ENCODE measurements around the gene DTL.

DTL gene

DNA sequence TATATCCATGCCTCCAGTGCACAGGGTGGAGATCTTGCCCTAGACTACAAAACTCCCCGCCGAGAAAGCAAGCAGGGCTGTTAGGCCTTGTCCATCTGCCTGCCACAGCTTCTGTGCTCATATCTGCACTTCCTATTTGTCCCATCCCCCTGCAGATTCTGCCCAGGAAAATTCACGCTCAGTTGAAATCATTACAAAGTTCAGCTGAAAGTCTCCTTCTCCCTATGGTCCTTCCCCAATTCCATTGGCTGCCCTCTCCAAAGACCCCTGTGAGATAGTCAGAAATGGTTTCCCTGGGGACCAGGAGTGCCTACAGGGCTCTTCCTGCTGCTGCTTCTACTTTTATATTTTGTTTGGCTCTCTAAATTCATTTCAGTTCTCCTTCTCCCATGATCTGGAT is 63.2 kb downstream of the DTL start:
- no peak for DNase-seq

DNA sequence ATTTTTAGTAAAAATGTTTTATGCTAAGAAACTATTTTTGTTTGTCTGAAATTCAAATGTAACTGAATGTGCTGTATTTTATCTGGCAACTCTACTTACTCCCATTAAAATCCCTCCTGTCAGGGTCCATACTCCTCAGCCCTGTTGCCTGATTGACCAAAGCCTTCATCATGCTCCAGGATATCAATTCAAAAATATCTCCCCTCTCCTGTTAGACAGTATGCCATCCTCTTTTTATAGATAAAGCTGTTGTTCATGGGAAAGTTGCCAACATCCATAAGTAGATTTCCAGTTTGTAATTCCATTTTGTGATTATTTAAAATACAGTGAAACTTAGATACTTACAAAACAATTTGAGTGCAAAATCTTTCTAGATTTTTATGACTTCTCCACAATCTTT is 65.7 kb downstream of the DTL start:
- DNase-seq = no peak

DNA sequence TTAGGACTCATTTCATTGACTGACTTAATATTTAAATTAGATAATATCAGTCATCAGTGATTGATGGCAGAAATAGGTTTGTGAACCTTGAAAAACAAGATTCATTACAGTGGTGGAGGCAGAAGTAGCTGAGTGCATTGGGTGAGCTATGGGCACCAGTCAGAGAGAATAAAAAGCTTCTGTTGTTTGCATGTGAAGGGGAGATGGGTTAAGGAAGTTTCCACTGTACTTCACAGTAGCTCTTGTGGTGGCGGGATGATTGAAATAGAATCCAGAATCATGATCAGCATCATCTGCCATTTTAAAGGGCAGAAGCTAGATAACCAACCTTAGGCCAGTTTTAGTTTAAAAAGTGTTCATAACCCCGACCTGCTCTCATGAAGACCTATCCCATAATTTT is 66.2 kb downstream of the DTL start:
- no peak for DNase-seq

DNA sequence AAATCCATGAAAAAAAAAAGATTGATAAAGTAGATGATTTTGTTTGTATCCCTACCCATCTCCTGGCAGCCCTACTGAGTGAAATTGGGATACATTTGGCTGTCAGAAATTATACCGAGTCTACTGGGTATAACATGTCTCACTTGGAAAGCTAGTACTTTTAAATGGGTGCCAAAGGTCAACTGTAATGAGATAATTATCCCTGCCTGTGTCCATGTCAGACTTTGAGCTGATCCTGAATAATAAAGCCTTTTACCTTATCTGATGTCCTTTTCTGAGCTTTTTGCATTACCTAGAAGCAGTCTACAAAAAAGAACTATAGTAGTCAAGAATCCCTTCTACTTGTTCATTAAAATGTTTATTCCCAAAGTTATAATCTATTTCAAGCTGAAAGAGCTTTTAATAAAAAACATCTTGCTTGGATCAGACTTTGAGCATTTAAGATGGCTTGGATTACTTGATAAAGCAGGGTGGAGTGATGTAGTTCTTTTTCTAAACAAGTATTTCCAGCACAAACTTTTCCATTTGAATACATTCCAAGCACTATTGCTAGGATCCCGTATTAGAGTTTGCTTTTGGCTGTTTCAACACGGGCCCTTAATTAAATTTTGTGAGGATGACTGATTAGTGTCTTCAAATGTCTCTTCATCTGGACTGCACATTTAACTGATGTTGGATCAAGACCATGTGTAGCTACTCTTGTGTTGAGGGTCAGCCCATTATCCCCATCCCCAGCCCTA is 69.2 kb downstream of the DTL start:
- DNase-seq = no peak

GRCh38 chr1:212106286-212106792 is 70.8 kb downstream of the DTL start:
- no peak for DNase-seq

DNA sequence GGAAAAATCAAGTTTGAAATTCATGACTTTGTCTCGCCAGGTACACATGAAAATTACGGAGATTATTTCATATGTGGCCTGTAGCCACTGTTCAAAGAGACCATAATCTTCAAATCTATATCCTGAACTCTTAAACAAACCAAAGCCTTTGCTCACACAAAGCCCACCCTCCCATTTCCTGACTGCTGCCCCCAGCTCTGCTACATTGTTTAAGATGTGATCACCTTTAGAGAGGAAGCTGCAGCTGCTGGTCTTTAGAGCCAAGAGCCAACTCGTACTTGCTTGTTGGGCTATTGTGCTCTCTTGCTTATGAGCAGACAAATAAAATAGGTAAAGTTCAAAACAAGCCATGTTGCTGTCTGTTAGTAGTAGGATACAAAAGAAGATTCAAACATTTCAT is 71.9 kb downstream of the DTL start:
- no peak for DNase-seq

- DNase-seq = no peak
These were observed 72.6 kb downstream of the DTL start for GRCh38 chr1:212108187-212108586.

GRCh38 chr1:212108981-212109380 is 73.4 kb downstream of the DTL start:
- DNase-seq = no peak

DNA sequence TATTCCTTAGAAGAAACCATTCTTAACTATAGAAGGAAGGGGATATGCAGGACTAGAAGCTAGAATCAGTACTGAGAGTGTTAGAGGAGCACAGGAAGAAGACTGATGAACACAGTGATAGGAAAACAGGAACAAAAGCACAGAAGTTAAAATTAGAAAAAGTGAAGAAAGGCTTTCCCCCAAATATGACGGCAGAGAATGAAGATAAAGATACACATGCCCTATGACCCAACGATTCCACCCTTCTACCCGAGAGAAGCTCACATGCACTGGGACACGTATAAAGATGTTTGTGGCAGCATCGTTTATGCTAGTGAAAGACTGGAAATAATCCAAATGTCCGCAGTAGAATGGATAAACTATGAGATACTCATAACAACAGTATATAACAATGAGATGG is 74.2 kb downstream of the DTL start:
- no peak for DNase-seq

DNA sequence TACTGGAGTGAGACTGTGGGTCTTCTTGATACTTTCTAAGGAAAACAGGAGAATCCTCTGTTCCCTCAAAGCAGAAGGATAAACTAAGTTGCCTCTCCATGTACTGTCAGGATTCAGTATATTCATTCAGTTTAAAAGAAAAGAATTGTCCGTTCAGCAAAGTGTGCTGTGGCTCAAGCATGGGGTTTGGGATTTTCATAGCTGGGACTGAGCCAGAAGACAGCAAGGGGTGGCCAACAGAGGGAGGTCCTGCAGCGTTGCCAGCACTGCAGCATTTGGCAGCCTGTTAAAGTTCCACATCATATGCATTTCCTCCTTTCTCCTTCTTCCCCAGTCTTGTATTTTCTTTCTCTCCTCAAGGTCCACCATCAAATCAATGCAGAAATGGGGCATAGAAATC is 75.1 kb downstream of the DTL start:
- DNase-seq = no peak

GRCh38 chr1:212111536-212111935 is 76.0 kb downstream of the DTL start:
- no peak for DNase-seq

GRCh38 chr1:212113706-212114105 is 78.2 kb downstream of the DTL start:
- DNase-seq = no peak

GRCh38 chr1:212118167-212118871 is 82.8 kb downstream of the DTL start:
- no peak for DNase-seq

DNA sequence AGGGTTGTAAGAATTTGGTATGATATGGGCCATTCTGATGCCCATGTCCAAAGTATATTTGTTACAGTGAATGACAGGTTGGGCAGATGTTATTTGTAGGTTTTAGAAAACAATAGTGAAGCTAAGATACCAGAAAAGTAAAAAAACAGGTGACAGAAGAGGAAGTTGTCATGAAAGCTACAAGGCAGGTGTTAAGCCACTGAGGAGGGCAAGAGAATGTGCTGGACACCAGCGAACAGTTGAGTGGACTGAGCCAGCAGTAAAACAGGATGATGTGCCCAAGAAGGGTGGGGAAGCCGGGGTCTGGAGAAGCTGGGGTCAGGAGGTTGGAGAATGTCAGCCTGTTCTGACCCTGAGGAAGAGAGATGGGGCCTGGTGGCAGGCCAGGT is 83.3 kb downstream of the DTL start:
- DNase-seq = no peak

- no peak for DNase-seq
These were observed 83.9 kb downstream of the DTL start for GRCh38 chr1:212119397-212119837.

DNA sequence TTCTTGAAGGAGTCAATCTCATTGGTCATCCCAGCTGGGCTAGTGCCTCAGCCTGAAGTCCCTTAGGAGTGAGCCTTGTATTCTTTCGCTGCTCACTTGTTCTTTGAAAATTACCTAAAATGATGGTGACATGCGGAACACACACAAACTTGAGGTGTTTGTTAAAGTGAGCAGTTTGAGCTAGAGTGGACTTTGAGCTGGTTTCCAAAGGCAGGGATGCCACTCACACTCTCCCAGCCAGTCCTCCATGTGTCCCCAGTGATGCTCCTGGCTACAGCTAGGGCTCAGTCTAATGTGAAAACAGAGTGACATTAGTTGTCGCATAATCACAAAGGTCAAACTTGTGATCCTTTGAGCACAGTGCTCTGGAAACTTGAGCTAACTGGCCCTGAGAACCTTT is 84.3 kb downstream of the DTL start:
- DNase-seq = no peak

- DNase-seq = no peak
These were observed 86.2 kb downstream of the DTL start for GRCh38 chr1:212121779-212122178.

DNA sequence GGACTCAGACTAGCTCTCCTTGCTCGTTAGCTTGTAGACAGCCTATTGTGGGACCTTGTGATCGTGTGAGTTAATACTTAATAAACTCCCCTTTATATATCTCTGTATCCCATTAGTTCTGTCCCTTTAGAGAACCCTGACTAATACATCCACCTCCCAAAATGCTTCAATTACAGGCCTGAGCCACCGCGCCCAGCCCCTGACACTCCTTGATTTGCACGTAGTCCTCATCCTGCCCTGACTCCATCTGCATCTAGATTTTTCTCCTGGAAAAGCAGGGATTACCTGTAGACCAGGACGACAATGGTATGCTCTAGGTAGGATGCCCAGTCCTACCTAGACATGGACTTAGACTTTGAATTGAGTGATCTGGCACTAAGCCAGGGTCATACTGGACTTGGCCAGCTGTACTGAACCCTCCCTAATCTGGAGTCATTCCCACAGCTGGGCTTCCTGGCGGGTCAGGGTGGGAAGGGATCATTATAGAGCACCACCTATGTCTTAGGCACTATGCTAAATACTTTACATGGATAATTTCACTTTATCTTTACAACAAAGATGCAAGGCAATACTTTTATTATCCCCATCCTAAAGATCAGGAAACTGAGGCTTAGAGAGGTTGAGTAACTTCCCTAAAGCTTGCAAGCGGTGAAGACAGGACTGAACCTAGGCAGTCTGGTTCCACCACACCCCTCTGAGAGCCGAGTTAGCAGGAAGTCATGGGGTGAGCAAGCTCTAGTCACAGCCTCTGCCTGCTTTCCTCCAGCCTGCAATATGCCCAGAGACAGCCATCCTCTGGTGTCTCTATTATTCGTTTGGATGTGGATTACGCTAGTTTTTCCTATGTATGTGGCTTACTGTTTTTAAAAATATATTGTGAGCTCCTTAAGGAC is 89.4 kb downstream of the DTL start:
- DNase-seq = no peak

DNA sequence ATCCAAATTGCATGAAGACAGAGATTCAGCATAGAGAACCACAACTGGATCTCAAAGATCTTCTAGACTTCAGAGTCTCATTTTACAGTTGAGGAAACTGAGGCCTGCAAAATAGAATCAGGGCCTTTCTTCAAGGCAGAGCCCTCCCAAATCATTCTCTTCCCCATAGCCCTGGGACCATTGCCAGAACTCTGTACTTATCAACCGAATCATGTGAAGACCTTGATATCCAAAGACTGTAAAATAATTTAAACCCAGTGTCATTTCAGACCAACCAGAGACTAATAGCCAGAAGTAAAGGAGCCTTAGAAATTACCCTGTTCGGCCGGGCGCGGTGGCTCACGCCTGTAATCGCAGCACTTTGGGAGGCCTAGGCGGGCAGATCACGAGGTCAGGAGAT is 90.1 kb downstream of the DTL start:
- DNase-seq = no peak

DNA sequence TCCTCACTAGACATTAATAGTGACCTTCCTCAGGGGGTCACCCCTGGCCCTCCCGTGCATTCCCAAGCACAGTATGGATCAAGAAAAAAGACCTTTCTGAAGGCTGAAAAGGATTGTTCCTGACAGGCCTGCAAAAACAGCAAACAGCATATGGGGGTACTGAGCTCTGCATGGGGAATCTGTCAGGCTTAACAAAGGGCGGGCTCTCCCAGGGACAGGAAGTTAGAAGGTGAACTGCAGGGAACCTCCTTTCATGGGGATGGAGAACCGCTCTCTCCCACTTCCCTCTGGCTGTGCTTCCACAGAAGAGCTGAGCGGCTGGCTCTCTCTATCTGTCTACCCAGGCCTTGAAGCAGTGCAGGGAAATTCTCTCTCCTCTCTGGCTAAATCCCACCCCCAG is 91.7 kb downstream of the DTL start:
- DNase-seq = no peak

DNA sequence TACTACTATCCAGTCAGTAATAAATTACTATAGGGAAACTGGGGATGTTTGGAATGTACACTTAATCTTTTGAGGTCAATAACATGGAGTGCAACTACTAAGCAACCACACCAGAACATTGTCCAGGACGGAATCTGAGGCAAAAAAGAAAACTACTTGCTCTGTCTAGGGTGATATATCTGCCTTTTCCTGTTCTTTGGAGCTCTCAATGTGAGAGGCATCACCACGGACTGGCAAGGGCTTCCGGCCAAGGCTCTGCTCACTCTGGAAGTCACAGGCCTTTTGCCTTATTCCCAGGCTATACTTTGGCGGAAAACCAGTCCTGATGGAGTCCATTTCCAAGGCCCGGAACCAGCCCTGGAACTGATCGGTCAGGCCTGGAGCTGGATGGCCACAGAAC is 94.2 kb downstream of the DTL start:
- no peak for DNase-seq

- peak; percentile 14 for DNase-seq
These were observed 96.5 kb downstream of the DTL start for GRCh38 chr1:212132025-212132424.

DNA sequence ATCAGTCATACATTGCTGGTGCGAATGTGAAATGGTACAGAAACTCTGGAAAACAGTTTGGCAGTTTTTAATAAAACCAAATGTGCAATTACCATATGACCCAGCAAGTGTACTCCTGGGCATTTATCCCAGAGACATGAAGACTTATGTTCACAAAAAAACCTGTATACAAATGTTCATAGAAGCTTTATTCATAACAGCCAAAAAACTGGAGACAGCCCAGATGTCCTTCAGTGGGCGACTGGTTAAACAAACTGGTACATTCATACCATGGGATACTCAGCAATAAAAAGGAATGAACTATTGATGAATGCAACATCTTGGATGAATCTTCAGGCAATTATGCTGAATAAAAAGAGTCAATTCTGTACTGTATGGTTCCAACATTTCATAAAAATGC is 97.8 kb downstream of the DTL start:
- DNase-seq = no peak

DNA sequence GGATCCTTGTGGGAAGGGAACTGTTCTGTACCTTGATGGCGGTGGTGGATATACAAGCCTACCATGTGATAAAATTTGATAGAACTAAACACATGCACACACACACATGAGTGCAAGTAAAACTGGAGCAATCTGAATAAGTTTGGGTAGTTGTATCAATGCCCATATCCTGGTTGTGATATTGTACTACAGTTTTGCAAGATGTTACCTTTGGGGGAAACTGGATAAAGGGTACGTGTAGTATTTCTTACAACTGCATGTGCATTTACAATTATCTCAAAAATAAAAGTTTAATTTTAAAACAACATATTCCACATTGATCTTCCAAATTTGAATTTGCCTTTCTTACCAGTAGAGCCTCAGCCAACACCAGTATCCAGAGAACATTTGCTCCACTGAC is 99.6 kb downstream of the DTL start:
- no peak for DNase-seq

Measured in activated CD4-positive, alpha-beta T cell treated with anti-CD3 and anti-CD28 coated beads, Interleukin-2, Interleukin-6, amounts not matched to agents 100 ng/mL and 50 ng/mL, durations not matched to agents 16 hours and 8 hours (primary cell).